GM12874 (cell line): ENCODE measurements around the gene SLC38A9.

Experiments used
- TF ChIP-seq, protein P1 (sequence below): IDR thresholded peaks from 2 replicates; pipeline ENCODE4 v1.5.1; 2011; ENCODE audit warnings: low read depth, mild to moderate bottlenecking, control low read depth, low read length, moderate library complexity; ENCODE audit not compliant: insufficient read depth

Gene SLC38A9

DNA sequence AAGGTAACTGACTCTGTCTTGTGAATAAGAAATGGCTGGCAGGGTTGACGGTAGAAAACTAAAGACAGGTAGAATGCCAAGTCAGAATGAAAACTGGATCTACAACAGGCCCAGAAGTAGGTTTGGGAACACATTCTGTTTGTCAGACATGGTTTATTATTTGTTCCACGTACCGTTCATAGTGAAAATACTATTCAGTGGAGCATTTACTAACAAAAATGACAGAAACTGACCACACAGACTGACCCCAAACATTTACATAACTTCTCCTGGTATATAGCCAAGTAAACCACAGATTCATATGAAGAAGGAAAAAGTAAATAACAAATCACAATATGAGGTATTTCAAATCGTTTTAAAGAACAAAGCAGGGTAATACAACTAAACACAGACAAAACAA is 73.7 kb downstream of the SLC38A9 start:
- TF ChIP-seq, protein P1, sequence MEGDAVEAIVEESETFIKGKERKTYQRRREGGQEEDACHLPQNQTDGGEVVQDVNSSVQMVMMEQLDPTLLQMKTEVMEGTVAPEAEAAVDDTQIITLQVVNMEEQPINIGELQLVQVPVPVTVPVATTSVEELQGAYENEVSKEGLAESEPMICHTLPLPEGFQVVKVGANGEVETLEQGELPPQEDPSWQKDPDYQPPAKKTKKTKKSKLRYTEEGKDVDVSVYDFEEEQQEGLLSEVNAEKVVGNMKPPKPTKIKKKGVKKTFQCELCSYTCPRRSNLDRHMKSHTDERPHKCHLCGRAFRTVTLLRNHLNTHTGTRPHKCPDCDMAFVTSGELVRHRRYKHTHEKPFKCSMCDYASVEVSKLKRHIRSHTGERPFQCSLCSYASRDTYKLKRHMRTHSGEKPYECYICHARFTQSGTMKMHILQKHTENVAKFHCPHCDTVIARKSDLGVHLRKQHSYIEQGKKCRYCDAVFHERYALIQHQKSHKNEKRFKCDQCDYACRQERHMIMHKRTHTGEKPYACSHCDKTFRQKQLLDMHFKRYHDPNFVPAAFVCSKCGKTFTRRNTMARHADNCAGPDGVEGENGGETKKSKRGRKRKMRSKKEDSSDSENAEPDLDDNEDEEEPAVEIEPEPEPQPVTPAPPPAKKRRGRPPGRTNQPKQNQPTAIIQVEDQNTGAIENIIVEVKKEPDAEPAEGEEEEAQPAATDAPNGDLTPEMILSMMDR: no peak

DNA sequence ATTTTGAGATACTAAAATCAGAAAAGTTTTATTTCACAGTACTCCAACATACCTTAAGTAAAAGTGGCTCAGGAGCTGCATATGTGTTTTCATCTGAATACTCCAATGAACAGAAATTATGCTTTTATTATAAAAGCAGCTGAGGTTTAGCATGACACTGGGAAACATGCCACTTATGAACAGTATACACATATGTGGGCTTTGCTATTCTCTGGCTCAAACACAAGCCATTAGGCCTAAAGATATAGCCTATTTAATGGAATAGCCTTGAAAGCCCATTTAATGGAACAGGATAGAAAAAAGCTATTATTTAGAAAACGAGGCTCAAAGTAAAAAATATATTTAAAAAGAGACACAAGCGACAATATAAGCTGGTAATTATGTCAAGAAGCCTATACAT is 74.1 kb downstream of the SLC38A9 start:
- TF ChIP-seq, protein P1: no peak

DNA sequence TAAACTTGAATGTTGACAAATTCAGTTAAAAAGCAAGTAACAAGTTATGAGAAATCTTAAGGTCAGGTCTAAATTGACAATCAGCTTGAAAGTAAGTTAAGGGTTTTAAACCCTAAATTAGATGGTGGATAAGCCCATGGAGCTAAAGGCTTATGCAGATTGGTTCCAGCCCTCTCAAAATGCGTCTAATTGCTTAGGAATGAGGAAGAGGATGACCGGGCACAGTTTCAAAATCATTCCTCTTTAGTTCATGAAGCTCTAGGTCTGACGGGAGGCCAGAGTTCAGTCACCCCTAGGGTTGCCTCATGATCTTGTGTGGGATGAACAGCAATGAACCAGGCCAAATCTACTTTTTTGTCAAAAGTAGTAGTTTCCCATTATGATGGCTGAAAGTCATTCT is 75.4 kb downstream of the SLC38A9 start:
- TF ChIP-seq, protein P1: no peak

DNA sequence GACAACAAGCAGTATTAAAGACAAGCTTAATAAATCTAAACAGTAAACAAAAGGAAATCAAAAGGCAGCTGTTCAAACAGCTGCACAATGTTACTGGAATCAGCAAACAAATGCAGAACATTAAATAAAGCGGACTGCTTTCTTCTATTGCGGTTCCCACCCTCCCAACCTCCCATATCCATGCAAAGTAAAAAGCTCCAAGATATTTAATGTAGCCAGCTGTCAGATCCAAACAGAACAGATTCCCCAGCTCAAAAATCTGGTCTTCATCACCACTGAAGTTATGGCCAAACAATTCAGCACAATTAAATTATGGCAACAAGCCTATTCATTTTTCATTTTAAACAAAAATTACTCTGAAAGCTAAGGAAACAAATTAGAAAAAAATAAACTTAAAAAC is 75.9 kb downstream of the SLC38A9 start:
- TF ChIP-seq, protein P1: no peak

DNA sequence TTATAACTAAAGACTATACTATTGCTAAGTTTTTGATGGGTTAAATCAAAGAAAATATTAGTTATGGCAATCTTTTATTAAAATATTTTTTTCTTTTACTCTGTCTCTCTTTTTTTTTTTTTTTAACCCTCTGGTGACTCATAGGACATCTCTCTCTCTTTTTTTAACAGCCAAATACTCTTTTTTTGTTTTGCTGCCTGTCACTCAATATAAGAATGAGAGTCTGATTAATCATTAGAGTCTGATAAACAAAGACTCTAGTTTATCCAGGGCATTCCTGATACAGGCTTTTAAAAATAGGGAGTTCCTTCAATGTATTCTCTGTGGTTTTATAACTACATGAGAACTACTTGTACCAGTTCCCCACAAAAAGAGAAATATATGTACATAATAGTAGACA is 77.3 kb downstream of the SLC38A9 start:
- TF ChIP-seq, protein P1: no peak

DNA sequence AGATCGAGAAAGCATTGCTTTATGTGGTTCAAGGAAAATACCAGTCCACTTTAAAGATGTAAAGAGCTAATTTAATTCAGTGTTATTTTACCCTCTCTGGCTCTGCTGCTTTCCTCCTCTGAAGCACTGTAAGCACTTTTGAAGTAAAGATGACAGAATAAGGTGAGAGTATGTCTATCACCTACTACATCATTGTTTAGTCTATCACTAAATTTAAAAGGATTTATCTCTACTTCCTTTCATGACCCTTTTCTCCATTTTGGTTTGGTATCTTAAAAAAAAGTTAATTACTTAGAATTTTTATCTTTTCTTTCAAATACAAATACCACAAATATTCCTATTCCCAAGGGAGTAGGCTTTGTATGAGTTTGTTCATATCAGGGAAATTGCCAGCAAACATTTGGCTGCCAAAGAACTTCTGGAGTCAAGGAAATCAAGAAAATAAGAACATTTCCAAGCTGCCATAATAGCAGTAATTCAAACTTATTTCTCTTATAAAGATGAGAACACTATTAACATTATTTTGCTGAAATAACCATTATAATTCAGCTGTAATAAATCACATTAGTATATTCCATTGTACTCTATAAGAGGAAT is 77.8 kb downstream of the SLC38A9 start:
- TF ChIP-seq, protein P1: no peak

DNA sequence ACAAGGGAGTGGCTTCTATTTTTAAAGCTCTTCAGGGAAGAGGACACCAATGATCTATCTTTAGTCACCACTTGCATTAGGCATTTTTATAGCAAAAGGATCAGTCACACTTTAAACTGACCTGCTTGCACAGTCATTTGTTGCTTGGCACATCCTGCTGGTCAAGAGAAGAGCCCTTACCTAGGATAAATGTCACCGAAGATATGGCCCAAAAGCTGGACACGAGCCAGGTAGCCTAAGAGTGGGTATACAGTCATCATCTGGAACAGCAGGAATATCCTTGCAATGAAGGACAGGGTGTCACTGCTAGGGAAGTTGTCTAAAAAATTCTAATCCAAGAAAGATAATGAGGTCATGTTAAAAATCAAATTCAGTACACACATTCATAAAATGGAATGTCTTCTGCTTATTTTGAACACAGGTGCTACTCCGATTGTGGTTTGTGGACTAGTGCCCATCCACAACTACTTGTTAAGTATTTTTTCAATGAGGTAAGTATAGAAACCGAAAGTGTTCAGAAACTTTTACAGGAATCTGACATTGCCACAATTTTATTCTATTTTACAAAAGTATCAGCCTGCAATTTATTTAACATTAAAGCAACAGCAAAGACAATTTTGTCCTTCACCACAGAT is 78.4 kb downstream of the SLC38A9 start:
- TF ChIP-seq, protein P1: no peak
